Measurements from ENCODE around the gene RUSC1. TPM values are rescaled to one million over a fixed set of nuclear protein-coding genes. Genes with fewer than 3 reads are reported as not detected.

RUSC1 gene
- total and polyA plus RNA-seq, 5 donors = 20.8 to 29.7 (median 23.2) TPM

GRCh38 chr1:155334962-155335361 is 14.3 kb downstream of the RUSC1 start:
- DNase-seq (no peak), ATAC-seq (no peak)
- Histone ChIP-seq H3K4me3 (ENCODE audit: low read length) (no peak overlapping the region), H3K27ac (ENCODE audit: low read length) (no peak overlapping the region), H3K9me3 (ENCODE audit: control insufficient read depth, low read length) (no peaks in the 10 kb centered on the region), H3K27me3 (ENCODE audit: control insufficient read depth, insufficient read depth) (no peaks in the 10 kb centered on the region), H3K4me1 (ENCODE audit: control insufficient read depth, insufficient read depth, low read length) (no peaks in the 10 kb centered on the region)
- WGBS = 46% methylated on average over 1 of the region's 1 CpG
- intact Hi-C loops (cut with DNase I) = no loop called here

- no peaks in the 10 kb centered on the region for H3K9me3 ChIP-seq (ENCODE audit: control insufficient read depth, low read length)
- H3K27ac ChIP-seq (ENCODE audit: low read length) = no peak overlapping the region
- ATAC-seq (no peak), DNase-seq (no peak)
- H3K4me3 ChIP-seq (ENCODE audit: low read length) = no peak overlapping the region
- no peaks in the 10 kb centered on the region for H3K27me3 ChIP-seq (ENCODE audit: control insufficient read depth, insufficient read depth)
- intact Hi-C loops (cut with DNase I) = loop anchor here in 1 of 4 donors (10.0 kb wide), 1 partner anchor 255 kb away; no protein-coding TSS in a partner anchor
- WGBS = 88% methylated on average over 8 of the region's 8 CpGs
- no peaks in the 10 kb centered on the region for H3K4me1 ChIP-seq (ENCODE audit: control insufficient read depth, insufficient read depth, low read length)
These were observed 18.9 kb downstream of the RUSC1 start for GRCh38 chr1:155339515-155340097.

- ATAC-seq (no peak), DNase-seq (no peak)
- Histone ChIP-seq H3K27ac (ENCODE audit: low read length) (no peak overlapping the region), H3K4me3 (ENCODE audit: low read length) (no peak overlapping the region), H3K9me3 (ENCODE audit: control insufficient read depth, low read length) (no peaks in the 10 kb centered on the region), H3K4me1 (ENCODE audit: control insufficient read depth, insufficient read depth, low read length) (no peaks in the 10 kb centered on the region), H3K27me3 (ENCODE audit: control insufficient read depth, insufficient read depth) (no peaks in the 10 kb centered on the region)
- intact Hi-C loops (cut with DNase I) = loop anchor here in 1 of 4 donors (10.0 kb wide), 1 partner anchor 252 kb away; no protein-coding TSS in a partner anchor
- WGBS = 94% methylated on average over 3 of the region's 3 CpGs
These were observed 22.1 kb downstream of the RUSC1 start for GRCh38 chr1:155342842-155343241.

- Histone ChIP-seq H3K9me3 (ENCODE audit: control insufficient read depth, low read length) (no peaks in the 10 kb centered on the region), H3K27ac (ENCODE audit: low read length) (no peak overlapping the region), H3K4me3 (ENCODE audit: low read length) (no peak overlapping the region), H3K27me3 (ENCODE audit: control insufficient read depth, insufficient read depth) (no peaks in the 10 kb centered on the region), H3K4me1 (ENCODE audit: control insufficient read depth, insufficient read depth, low read length) (no peaks in the 10 kb centered on the region)
- intact Hi-C loops (cut with DNase I) = no loop called here
- DNase-seq (no peak), ATAC-seq (no peak)
- 87% methylated on average over 6 of the region's 6 CpGs for WGBS
These were observed 31.9 kb downstream of the RUSC1 start for GRCh38 chr1:155352631-155353030.

- WGBS = 100% methylated on average over 1 of the region's 1 CpG
- H3K9me3 ChIP-seq (ENCODE audit: control insufficient read depth, low read length) = no peaks in the 10 kb centered on the region
- intact Hi-C loops (cut with DNase I) = no loop called here
- no peak for ATAC-seq
- no peaks in the 10 kb centered on the region for H3K27me3 ChIP-seq (ENCODE audit: control insufficient read depth, insufficient read depth)
- H3K4me3 ChIP-seq (ENCODE audit: low read length) = no peak overlapping the region
- H3K4me1 ChIP-seq (ENCODE audit: control insufficient read depth, insufficient read depth, low read length) = no peaks in the 10 kb centered on the region
- no peak for DNase-seq
- no peak overlapping the region for H3K27ac ChIP-seq (ENCODE audit: low read length)
These were observed 39.4 kb downstream of the RUSC1 start for GRCh38 chr1:155360051-155360450.

GRCh38 chr1:155379180-155379579 is 58.5 kb downstream of the RUSC1 start:
- H3K4me1 ChIP-seq (ENCODE audit: control insufficient read depth, insufficient read depth, low read length) = no peaks in the 10 kb centered on the region
- intact Hi-C loops (cut with DNase I) = no loop called here
- H3K4me3 ChIP-seq (ENCODE audit: low read length) = peak overlapping the region; percentile 29
- no peak overlapping the region for H3K27ac ChIP-seq (ENCODE audit: low read length)
- 41% methylated on average over 3 of the region's 3 CpGs for WGBS
- no peaks in the 10 kb centered on the region for H3K9me3 ChIP-seq (ENCODE audit: control insufficient read depth, low read length)
- DNase-seq (no peak), ATAC-seq (peak; percentile 31 to 53)
- H3K27me3 ChIP-seq (ENCODE audit: control insufficient read depth, insufficient read depth) = no peaks in the 10 kb centered on the region

GRCh38 chr1:155379631-155380090 is 59.0 kb downstream of the RUSC1 start:
- intact Hi-C loops (cut with DNase I) = no loop called here
- ATAC-seq (peak; percentile 87 to 89), DNase-seq (no peak)
- Histone ChIP-seq H3K4me1 (ENCODE audit: control insufficient read depth, insufficient read depth, low read length) (no peaks in the 10 kb centered on the region), H3K27ac (ENCODE audit: low read length) (no peak overlapping the region), H3K4me3 (ENCODE audit: low read length) (no peak overlapping the region), H3K9me3 (ENCODE audit: control insufficient read depth, low read length) (no peaks in the 10 kb centered on the region), H3K27me3 (ENCODE audit: control insufficient read depth, insufficient read depth) (no peaks in the 10 kb centered on the region)

Small RNA genes within 50 kb of the gene (microRNA-seq; reads per million reads assigned to microRNA genes)
- gene MIR555 = 0 reads per million in 2 donors

Other genes with a start within 250 kb of the RUSC1 start
- 1 to 10 TPM in 3 of 4 donors, under 1 TPM in 1; 0.78 to 1.9 (median 1.2) TPM for gene EFNA3, start 242.1 kb upstream of the RUSC1 start, total RNA-seq
- 1.1 TPM for gene EFNA3, start 242.1 kb upstream of the RUSC1 start, polyA plus RNA-seq
- gene EFNA1, start 193.0 kb upstream of the RUSC1 start, total RNA-seq = 10 to 100 TPM; 25.4 to 41.4 (median 36.4) TPM
- gene EFNA1, start 193.0 kb upstream of the RUSC1 start, polyA plus RNA-seq = 28.8 TPM
- gene SLC50A1, start 185.0 kb upstream of the RUSC1 start, total RNA-seq = 10 to 100 TPM in 2 of 4 donors, 1 to 10 TPM in 2; 8.1 to 10.1 (median 9.3) TPM
- 13.6 TPM for gene SLC50A1, start 185.0 kb upstream of the RUSC1 start, polyA plus RNA-seq
- gene DPM3, start 180.4 kb upstream of the RUSC1 start, total RNA-seq = 10 to 100 TPM; 71.2 to 81.6 (median 74.6) TPM
- gene DPM3, start 180.4 kb upstream of the RUSC1 start, polyA plus RNA-seq = 186 TPM
- gene KRTCAP2, start 147.6 kb upstream of the RUSC1 start, total RNA-seq = 100 to 1,000 TPM; 122 to 150 (median 130) TPM
- gene KRTCAP2, start 147.6 kb upstream of the RUSC1 start, polyA plus RNA-seq = 217 TPM
- under 1 TPM; 0.17 to 0.37 (median 0.26) TPM for gene TRIM46, start 147.0 kb upstream of the RUSC1 start, total RNA-seq
- gene TRIM46, start 147.0 kb upstream of the RUSC1 start, polyA plus RNA-seq = 0.18 TPM
- gene THBS3, start 113.0 kb upstream of the RUSC1 start, total RNA-seq = 10 to 100 TPM; 16.5 to 33.4 (median 20.1) TPM
- gene THBS3, start 113.0 kb upstream of the RUSC1 start, polyA plus RNA-seq = 19.6 TPM
- 10 to 100 TPM; 20.1 to 24.3 (median 21.1) TPM for gene MTX1, start 112.2 kb upstream of the RUSC1 start, total RNA-seq
- 31.9 TPM for gene MTX1, start 112.2 kb upstream of the RUSC1 start, polyA plus RNA-seq
- 10 to 100 TPM; 14.2 to 22.3 (median 15.8) TPM for gene ENTREP3, start 65.4 kb upstream of the RUSC1 start, total RNA-seq
- gene ENTREP3, start 65.4 kb upstream of the RUSC1 start, polyA plus RNA-seq = 9.4 TPM
- gene SCAMP3, start 58.5 kb upstream of the RUSC1 start, total RNA-seq = 10 to 100 TPM; 50.3 to 65.2 (median 54.9) TPM
- gene SCAMP3, start 58.5 kb upstream of the RUSC1 start, polyA plus RNA-seq = 59.3 TPM
- gene CLK2, start 47.4 kb upstream of the RUSC1 start, total RNA-seq = 10 to 100 TPM; 19.4 to 26.2 (median 22.5) TPM
- 21.8 TPM for gene CLK2, start 47.4 kb upstream of the RUSC1 start, polyA plus RNA-seq
- gene HCN3, start 43.4 kb upstream of the RUSC1 start, total RNA-seq = 1 to 10 TPM in 2 of 4 donors, under 1 TPM in 2; 0.92 to 1.4 (median 1.1) TPM
- gene HCN3, start 43.4 kb upstream of the RUSC1 start, polyA plus RNA-seq = 0.77 TPM
- gene PKLR, start 19.5 kb upstream of the RUSC1 start, total RNA-seq = not detected
- gene PKLR, start 19.5 kb upstream of the RUSC1 start, polyA plus RNA-seq = not detected
- 100 to 1,000 TPM in 2 of 4 donors, 10 to 100 TPM in 2; 78.9 to 113 (median 99.1) TPM for gene FDPS, start 12.0 kb upstream of the RUSC1 start, total RNA-seq
- gene FDPS, start 12.0 kb upstream of the RUSC1 start, polyA plus RNA-seq = 103 TPM
- gene ASH1L, start 241.9 kb downstream of the RUSC1 start, total RNA-seq = 10 to 100 TPM; 47.8 to 57.7 (median 50.4) TPM
- 11.3 TPM for gene ASH1L, start 241.9 kb downstream of the RUSC1 start, polyA plus RNA-seq

Data from right cardiac atrium (tissue), 5 donors.